HG03045 (cell line): ENCODE measurements around the gene POP4.

ENCODE experiments used
- ATAC-seq: cut with Tn5 transposase; IDR thresholded peaks from one replicate; pipeline ENCODE4 v1.9.1; 2021; ENCODE audit warnings: mild to moderate bottlenecking, moderate library complexity; ENCODE audit not compliant: unreplicated experiment

The POP4 gene

DNA sequence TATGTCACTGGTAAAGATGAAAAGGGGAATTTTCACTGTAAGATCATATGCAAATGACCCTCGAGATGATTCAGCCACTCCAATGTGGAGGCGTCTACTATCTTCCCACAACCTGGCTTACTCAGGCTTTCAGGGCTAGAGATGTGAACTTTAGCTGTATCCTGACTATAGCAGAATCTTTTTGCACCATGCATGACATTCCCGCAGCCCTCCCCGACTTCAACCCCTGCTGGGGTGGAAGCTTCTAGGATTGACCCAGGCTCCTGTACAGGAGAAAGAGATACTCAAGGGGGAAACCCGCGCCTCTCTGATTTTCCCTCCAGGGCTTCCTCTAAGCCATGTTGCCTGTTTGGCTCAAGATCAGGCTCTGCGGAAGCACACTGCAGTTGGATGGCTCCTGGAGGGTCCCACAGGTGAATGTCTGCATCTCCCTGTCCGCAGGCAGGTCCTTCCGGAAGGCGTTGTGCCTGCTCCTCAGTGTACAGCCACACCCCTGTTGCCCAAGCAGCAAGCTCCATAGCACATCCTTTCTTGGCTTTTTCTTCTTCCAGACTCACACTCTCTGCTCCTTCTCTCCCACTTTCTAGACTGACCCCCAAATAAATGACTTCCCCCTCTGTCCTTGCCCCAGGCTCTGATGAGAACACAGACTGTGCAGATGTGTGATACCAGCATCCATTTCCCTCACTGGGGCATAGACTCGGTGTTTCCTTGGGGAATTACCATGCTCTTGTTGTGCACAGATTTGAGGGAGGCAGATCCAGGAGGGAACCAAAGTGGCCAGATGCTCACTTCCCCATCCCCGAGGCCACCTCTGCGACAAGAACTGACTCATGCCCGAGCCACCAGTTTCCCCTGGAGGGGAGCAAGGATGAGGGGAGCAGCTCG is 29.1 kb upstream of the POP4 start:
- peak; percentile 57 for ATAC-seq

GRCh38 chr19:29577649-29577963 is 28.5 kb upstream of the POP4 start:
- ATAC-seq: no peak

DNA sequence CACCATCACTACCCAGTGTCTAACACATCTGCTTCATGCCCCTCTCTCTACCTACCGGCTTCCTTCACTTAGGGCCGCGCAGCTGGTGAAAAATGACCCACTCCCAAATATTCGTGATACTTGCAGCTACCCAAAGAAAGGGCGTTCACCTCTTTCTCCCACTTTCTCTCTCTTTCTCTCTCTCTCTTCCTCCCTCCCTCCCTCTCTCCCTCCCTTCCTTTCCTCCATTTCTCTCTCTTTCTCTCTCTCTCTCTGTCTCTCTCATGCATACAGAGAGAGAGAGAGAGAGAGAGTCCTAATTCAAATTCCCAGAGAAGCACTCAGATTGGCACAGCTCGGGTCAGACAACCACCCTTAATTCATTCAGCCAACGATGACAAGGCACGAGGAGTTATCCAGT is 27.7 kb upstream of the POP4 start:
- no peak for ATAC-seq

GRCh38 chr19:29579308-29579910 is 26.7 kb upstream of the POP4 start:
- no peak for ATAC-seq

DNA sequence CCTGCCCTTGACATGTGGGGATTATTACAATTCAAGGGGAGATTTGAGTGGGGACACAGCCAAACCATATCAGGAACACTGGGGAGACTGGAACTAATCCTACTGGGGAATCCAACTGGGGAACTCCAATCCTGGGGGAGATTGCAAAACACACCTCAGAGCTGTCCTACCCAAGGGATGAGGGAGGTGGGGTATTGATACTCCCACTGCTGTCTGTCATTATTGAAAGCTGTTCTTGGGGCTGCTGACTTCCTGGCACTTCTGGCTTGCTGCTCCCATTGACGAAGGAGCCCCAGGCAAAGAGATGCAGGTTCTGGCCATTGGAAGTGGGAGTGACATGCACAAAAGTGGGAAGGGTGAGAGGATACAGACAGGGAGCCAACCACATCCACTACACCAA is 24.7 kb upstream of the POP4 start:
- no peak for ATAC-seq

- no peak for ATAC-seq
These were observed 22.7 kb upstream of the POP4 start for GRCh38 chr19:29583196-29583999.

- ATAC-seq: no peak
These were observed 19.7 kb upstream of the POP4 start for GRCh38 chr19:29586401-29586800.

DNA sequence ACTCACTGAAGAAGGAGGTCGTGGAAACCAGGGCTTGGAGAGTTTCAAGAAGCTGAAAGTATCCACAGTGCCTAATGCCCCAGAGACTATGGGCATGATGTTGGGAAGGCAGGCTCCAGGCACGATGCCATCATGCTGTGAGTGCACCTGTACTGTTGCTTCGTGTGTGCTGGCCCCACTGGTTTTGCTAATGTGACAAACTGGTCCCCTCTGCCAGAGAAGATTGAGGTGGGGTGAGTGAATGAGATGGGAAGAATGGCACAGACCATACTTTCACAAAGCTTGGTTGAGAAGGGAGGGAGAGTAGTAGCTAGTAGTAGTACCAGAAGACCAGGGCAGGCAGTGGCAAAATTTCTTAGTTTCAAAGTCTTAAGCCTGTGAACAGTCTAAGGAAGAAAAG is 19.0 kb upstream of the POP4 start:
- no peak for ATAC-seq

GRCh38 chr19:29587518-29587986 is 18.5 kb upstream of the POP4 start:
- ATAC-seq: no peak

- no peak for ATAC-seq
These were observed 18.0 kb upstream of the POP4 start for GRCh38 chr19:29588095-29588494.

GRCh38 chr19:29590278-29590677 is 15.8 kb upstream of the POP4 start:
- ATAC-seq: no peak

DNA sequence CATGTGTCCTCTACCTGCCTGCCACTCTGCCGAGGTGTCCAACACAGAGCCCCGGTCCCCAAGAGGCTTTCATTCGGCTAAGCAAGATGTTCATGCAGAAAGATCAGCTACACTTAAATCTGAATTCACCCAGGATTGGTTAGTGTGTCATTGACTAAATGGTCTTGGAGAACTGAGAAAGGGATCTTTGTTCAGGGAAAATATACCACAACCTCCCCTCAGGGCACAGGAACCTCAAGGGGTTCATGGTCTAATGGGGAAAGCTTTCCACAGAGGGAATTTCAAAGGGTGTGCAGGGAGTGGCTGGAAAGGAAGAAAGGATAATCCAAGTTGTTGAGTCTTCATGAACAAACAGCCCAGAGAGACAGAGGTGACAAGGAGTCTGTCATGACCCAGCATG is 14.4 kb upstream of the POP4 start:
- no peak for ATAC-seq

GRCh38 chr19:29593869-29594268 is 12.2 kb upstream of the POP4 start:
- no peak for ATAC-seq

- ATAC-seq: no peak
These were observed 9.9 kb upstream of the POP4 start for GRCh38 chr19:29596080-29596727.

GRCh38 chr19:29596885-29597525 is 9.1 kb upstream of the POP4 start:
- no peak for ATAC-seq

DNA sequence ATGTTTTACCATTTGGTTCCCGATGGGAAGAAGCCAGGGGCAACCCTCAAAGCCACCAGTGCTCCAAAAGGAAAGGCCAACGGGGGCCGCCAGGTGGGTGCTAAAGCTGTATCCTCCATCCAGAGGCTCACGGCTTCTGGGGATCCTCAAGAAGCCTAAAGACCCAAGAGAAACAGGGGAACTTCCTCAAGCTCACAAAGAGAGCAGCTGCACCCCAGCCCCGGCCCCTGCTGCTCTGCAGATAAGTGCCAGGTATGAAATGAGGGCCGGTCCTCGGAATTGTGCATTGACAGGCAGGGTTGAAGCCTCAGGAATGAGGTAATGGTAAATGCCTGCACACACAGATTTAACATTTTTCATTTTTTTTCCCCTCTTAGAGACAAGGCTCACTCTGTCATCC is 8.0 kb upstream of the POP4 start:
- no peak for ATAC-seq

GRCh38 chr19:29598496-29598895 is 7.6 kb upstream of the POP4 start:
- ATAC-seq: no peak

GRCh38 chr19:29603308-29603707 is 2.8 kb upstream of the POP4 start:
- ATAC-seq: no peak

GRCh38 chr19:29606420-29606747 is 301 bp downstream of the POP4 start:
- ATAC-seq: peak; percentile 26

DNA sequence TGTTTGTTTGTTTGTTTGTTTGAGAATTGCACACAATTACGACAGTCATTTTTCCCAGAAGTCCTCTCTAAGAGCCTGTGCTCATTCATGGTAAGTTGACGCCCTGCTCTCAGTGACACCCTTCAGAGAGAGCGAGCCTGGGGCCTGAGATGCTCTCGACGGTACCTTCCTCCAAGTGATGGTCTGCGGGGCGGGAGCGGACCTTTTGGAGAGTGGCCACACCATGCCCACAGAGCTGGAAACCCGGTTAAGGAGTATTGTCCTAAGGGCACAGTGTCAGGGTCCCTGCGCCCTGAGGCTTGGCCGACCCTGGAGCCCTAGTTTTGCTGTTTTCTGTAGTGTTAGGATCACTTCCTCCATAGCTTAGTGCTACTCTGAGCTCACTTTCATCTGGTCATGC is 3.6 kb downstream of the POP4 start:
- ATAC-seq: no peak

DNA sequence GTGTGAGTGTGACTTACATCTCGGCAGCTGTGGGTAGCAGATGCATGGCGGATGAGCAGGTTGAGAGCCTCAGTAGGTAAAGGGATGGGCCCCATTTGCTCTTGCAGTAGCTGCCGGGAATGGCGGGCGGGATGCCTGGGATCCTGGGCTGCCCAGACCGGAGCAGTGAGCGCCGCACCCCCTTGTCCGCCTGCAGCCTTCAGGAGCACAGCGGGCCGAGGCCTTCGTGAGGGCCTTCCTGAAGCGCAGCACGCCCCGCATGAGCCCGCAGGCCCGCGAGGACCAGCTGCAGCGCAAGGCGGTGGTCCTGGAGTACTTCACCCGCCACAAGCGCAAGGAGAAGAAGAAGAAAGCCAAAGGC is 4.1 kb downstream of the POP4 start:
- no peak for ATAC-seq
